Activated naive CD8-positive, alpha-beta T cell treated with anti-CD3 and anti-CD28 coated beads, Interleukin-2, amount 50 U/mL, for 24 hours (primary cell): Measurements from ENCODE around the gene SYNE2.
"Not testable (repeated sequence)": the region's sequence is repeated elsewhere in the genome, so short reads cannot be mapped to it uniquely, and the experiment has no call there.

Experiments used
- ATAC-seq: fragments of 150-1000 bp; cut with Tn5 transposase; one replicate; pipeline ENCODE4 v1.10.0; 2021
- DNase-seq: peaks from one replicate; pipeline ENCODE4 v3.0.0; 2021
- H3K27ac Mint-ChIP-seq: one replicate; pipeline ENCODE4 v1.8.0; 2021; ENCODE audit warnings: mild to moderate bottlenecking, mixed read lengths
- H3K27me3 Mint-ChIP-seq: one replicate; pipeline ENCODE4 v1.8.0; 2021; ENCODE audit warnings: mixed read lengths
- H3K36me3 Mint-ChIP-seq: one replicate; pipeline ENCODE4 v1.8.0; 2021; ENCODE audit warnings: low read depth, mixed read lengths
- H3K4me1 Mint-ChIP-seq: one replicate; pipeline ENCODE4 v1.8.0; 2021; ENCODE audit warnings: mixed read lengths
- H3K4me3 Mint-ChIP-seq: one replicate; pipeline ENCODE4 v1.8.0; 2021; ENCODE audit warnings: mild to moderate bottlenecking, moderate library complexity, mixed read lengths
- H3K9me3 Mint-ChIP-seq: one replicate; pipeline ENCODE4 v1.8.0; 2021; ENCODE audit warnings: mixed read lengths

SYNE2 gene

DNA sequence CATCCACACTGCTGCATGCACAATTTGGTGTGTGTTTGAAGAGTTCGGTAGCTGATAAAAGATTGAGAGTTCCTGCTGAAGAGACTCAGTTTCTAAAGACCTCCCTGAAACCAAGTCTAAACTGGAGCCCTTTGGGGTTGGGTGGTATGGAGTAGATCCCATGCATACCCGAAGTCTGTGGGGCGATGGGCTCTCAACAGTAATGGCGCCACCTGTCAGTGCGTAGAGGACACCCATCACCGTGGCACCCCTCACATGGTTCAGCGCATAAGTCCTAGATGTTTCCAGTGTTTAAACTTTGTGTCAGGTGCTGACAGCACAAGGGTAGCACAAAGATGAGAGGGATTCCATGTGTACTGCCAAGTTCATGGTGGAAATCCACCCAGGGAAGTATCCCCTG, 355.5 kb downstream of the SYNE2 start:
- Mint-ChIP-seq H3K27me3 (no peaks in the 10 kb centered on the region), H3K36me3 (peaks cover 8% of the 10 kb centered on the region), H3K9me3 (no peaks in the 10 kb centered on the region), H3K4me1 (peaks cover 4% of the 10 kb centered on the region), H3K4me3 (no peak overlapping the region), H3K27ac (no peak overlapping the region)
- DNase-seq = no peak
- no peak for ATAC-seq

DNA sequence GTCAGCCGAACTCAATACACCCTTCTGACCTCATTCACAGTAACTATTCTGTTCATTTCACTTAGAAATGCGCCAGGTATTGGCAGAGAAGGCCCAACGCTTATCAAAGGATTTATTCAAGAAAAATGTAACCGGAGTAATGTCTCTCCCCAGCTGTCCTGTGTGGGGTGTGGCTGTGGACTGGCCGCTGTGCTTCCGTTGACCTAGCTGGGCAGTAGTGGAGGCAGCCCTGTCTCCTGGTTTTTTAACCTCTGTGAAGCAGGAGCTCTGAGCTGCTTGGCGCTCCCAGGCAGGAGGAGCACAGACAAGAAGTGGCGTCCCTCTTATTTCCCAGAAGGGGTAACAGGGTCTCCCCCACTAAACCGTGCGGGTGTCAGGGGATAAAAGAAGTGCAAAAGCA, 356.2 kb downstream of the SYNE2 start:
- Mint-ChIP-seq H3K27me3 (no peaks in the 10 kb centered on the region), H3K4me3 (no peak overlapping the region), H3K4me1 (peaks cover 2% of the 10 kb centered on the region), H3K36me3 (peaks cover 11% of the 10 kb centered on the region), H3K27ac (no peak overlapping the region), H3K9me3 (no peaks in the 10 kb centered on the region)
- DNase-seq (no peak), ATAC-seq (no peak)

DNA sequence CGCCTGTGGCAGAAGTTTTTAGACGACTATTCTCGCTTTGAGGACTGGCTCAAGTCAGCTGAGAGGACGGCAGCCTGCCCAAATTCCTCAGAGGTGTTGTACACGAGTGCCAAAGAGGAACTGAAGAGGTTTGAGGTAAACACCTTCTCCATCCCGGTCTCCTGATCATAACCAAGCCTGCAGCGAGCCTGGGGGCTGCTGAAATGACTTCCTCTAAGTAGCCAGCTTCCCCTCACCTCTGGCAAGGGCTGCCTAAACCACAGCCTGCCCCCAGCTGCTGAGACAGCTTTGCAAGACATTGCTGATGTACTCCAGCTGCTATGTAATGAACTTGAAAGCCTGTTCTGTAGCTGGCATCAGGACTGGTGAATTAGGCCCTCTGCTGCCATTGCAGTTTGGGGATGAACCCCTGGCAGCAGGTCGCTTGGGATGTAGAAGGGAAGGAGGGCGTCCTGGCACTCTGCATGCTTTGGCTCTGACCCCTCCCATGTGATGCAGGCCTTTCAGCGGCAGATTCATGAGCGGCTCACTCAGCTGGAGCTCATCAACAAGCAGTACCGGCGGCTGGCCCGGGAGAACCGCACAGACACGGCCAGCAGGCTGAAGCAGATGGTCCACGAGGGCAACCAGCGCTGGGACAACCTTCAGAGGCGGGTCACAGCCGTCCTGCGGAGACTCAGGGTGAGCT, 356.8 kb downstream of the SYNE2 start:
- Mint-ChIP-seq H3K4me3 (no peak overlapping the region), H3K27ac (no peak overlapping the region), H3K27me3 (no peaks in the 10 kb centered on the region), H3K36me3 (peaks cover 11% of the 10 kb centered on the region), H3K9me3 (no peaks in the 10 kb centered on the region), H3K4me1 (peaks cover 2% of the 10 kb centered on the region)
- DNase-seq (no peak), ATAC-seq (no peak)

DNA sequence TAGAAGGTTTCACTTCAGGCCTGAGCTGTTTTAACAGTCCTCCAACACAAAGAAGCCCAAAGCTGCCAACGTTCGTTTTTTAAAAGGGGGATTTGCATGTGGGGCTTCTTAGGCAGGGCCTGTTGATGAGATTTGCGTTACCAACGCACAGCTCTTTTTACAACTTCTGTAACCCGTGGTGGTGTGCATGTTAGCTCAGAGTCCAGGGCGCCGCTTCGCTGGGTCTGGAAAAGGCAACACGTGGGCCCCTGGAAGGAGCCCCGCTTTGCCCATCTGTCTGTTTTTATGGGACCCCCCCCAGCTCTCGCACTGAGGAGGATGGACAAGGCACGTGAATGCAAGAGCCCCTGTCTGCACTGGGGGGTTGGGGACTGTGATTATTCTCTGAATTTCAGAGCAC, 357.4 kb downstream of the SYNE2 start:
- peaks cover 2% of the 10 kb centered on the region for H3K4me1 Mint-ChIP-seq
- no peak for DNase-seq
- no peaks in the 10 kb centered on the region for H3K9me3 Mint-ChIP-seq
- no peak overlapping the region for H3K27ac Mint-ChIP-seq
- ATAC-seq = no peak
- peaks cover 11% of the 10 kb centered on the region for H3K36me3 Mint-ChIP-seq
- no peaks in the 10 kb centered on the region for H3K27me3 Mint-ChIP-seq
- no peak overlapping the region for H3K4me3 Mint-ChIP-seq

DNA sequence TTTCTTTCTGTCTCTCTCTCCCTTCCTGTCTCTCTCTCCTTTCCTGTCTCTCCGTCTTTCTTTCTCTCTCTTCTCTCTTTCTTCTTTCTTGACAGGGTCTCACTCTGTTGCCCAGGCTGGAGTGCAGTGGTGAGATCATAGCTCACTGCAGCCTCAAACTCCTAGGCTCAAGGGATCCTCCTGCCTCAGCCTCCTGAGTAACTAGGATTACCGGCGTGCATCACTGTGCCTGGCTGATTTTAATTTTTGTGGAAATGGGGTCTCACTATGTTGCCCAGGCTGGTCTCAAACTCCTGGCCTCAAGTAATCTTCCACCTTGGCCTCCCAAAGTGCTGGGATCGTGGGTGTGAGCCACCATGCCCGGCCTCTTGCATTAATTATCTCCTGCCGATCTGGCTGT, 358.1 kb downstream of the SYNE2 start:
- not testable (repeated sequence) for DNase-seq, H3K4me3 Mint-ChIP-seq, H3K27ac Mint-ChIP-seq, H3K4me1 Mint-ChIP-seq, ATAC-seq, H3K27me3 Mint-ChIP-seq, H3K9me3 Mint-ChIP-seq
- peaks cover 15% of the 10 kb centered on the region for H3K36me3 Mint-ChIP-seq

DNA sequence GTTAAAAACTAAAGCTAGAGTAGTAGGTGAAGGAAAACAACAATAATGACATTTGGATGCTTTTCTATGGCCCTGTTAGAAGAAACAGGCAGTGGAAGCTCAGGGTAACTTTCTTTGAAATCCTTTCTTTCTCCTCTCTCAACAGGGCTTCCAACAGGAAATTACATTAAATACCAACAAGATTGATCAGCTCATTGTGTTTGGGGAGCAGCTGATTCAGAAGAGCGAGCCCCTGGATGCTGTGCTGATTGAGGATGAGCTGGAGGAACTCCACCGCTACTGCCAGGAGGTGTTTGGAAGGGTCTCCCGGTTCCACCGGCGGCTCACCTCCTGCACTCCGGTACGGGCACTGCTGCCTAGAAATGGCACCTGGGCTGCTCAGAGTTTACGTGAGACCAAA, 359.9 kb downstream of the SYNE2 start:
- ATAC-seq (no peak), DNase-seq (no peak)
- Mint-ChIP-seq H3K36me3 (peaks cover 27% of the 10 kb centered on the region), H3K9me3 (no peaks in the 10 kb centered on the region), H3K27me3 (no peaks in the 10 kb centered on the region), H3K27ac (no peak overlapping the region), H3K4me3 (no peak overlapping the region), H3K4me1 (peaks cover 2% of the 10 kb centered on the region)

DNA sequence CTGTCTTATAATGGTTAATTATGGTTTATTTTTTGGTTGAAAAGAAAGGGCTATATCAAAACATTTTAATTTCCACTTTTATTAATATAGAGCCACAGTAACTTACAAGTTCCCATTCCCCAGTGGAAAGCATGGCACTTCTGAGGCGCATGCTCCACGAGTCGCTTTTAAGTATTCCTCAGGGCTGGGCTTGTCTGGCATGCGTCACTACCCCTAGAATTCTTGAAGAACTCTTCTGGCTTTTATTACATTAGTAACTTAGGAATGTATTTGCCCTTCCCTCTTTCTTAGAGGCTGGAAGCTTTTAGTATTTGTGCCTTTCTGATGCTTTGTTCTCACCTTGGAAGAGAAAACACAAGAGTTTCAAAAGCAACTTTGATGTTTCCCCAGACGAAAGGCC, 360.3 kb downstream of the SYNE2 start:
- H3K36me3 Mint-ChIP-seq = peaks cover 27% of the 10 kb centered on the region
- no peak overlapping the region for H3K27ac Mint-ChIP-seq
- ATAC-seq (no peak), DNase-seq (no peak)
- H3K27me3 Mint-ChIP-seq = no peaks in the 10 kb centered on the region
- H3K4me1 Mint-ChIP-seq = peaks cover 2% of the 10 kb centered on the region
- H3K4me3 Mint-ChIP-seq = no peak overlapping the region
- no peaks in the 10 kb centered on the region for H3K9me3 Mint-ChIP-seq

DNA sequence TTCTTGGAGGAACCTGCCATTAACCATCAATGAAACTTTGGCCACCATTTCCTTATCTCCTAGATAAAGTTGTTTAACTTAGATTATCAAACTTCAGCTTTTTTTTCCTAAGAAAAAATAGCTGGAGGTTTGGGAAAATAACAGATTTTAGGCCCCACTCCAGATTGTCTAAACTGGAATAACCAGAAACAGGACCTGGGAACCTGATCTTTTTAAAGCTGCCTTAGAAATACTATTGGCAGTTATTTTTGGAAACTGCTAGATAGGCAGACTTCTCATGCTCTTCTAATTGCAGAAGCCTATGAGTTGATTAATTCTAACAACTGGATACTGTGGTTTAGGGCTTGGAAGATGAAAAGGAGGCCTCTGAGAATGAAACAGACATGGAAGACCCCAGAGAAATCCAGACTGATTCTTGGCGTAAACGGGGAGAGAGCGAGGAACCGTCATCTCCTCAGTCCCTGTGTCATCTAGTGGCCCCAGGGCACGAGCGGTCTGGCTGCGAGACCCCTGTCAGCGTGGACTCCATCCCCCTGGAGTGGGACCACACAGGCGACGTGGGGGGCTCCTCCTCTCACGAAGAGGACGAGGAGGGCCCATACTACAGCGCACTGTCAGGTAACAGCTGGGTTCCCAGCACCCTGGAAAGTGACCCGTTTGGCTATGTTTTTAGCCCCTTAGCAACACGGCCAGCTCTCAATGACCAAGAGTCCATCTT, 361.2 kb downstream of the SYNE2 start:
- no peak overlapping the region for H3K4me3 Mint-ChIP-seq
- peaks cover 2% of the 10 kb centered on the region for H3K4me1 Mint-ChIP-seq
- no peaks in the 10 kb centered on the region for H3K9me3 Mint-ChIP-seq
- no peaks in the 10 kb centered on the region for H3K27me3 Mint-ChIP-seq
- no peak overlapping the region for H3K27ac Mint-ChIP-seq
- DNase-seq (no peak), ATAC-seq (no peak)
- peaks cover 30% of the 10 kb centered on the region for H3K36me3 Mint-ChIP-seq

DNA sequence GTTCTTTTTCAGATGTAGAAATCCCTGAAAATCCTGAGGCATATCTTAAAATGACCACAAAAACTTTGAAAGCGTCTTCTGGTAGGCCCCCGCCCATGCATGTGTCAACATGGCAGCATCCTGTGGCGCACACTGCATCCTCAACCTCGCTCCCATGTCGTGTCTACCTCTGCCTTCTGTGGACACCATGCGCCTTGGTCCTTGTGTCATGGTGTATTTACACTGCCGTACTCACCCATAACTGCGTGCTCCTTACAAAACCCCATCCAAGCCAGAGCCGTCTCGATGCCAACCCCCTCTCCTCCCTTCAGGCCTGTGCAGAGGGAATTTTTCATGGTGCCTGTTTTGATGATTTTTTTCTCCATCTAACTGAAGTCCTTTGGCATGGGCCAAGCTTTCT, 362.5 kb downstream of the SYNE2 start:
- H3K36me3 Mint-ChIP-seq = peaks cover 30% of the 10 kb centered on the region
- peak overlapping the region; percentile 49 for H3K27ac Mint-ChIP-seq
- no peaks in the 10 kb centered on the region for H3K9me3 Mint-ChIP-seq
- H3K27me3 Mint-ChIP-seq = no peaks in the 10 kb centered on the region
- no peak overlapping the region for H3K4me3 Mint-ChIP-seq
- DNase-seq (no peak), ATAC-seq (no peak)
- H3K4me1 Mint-ChIP-seq = no peaks in the 10 kb centered on the region

DNA sequence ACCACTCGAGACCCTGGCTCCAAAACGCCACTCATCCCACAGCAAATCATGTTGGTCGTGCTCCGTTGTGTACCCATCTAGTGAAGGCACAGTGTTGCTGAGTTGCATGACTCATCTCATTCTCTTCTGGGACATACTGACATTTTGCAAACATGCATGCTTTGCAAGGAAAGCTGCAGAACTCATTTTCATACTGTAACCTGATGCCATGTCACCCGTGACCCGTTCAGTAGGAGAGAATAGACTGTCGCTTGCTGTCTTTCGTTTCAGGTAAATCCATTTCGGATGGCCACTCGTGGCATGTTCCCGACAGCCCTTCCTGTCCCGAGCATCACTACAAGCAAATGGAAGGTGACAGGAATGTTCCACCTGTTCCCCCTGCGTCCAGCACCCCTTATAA, 363.2 kb downstream of the SYNE2 start:
- peaks cover 30% of the 10 kb centered on the region for H3K36me3 Mint-ChIP-seq
- DNase-seq (no peak), ATAC-seq (no peak)
- H3K27me3 Mint-ChIP-seq = no peaks in the 10 kb centered on the region
- no peaks in the 10 kb centered on the region for H3K4me1 Mint-ChIP-seq
- H3K9me3 Mint-ChIP-seq = no peaks in the 10 kb centered on the region
- no peak overlapping the region for H3K4me3 Mint-ChIP-seq
- no peak overlapping the region for H3K27ac Mint-ChIP-seq

DNA sequence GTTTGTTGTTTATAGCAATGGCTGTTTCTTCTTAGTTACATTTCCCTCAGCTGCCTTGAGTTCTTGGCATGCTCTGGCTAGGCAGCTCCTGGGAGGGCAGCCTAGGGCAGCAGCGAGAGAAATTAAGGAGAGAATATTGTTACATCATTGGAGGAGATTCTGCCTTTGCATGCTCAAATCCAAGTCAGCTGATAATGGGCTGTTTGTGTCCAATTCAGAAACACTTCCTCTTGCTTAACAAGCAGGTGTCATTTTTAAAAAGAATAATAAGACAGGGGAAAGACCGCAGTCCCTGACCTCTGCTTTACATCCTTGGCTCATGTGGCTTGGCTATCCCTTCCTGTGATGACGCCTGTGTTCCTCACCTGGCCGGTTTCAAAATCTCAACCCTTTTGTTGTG, 364.5 kb downstream of the SYNE2 start:
- no peaks in the 10 kb centered on the region for H3K9me3 Mint-ChIP-seq
- DNase-seq = no peak
- no peak for ATAC-seq
- no peak overlapping the region for H3K4me3 Mint-ChIP-seq
- no peaks in the 10 kb centered on the region for H3K27me3 Mint-ChIP-seq
- peaks cover 5% of the 10 kb centered on the region for H3K4me1 Mint-ChIP-seq
- H3K27ac Mint-ChIP-seq = no peak overlapping the region
- H3K36me3 Mint-ChIP-seq = peaks cover 32% of the 10 kb centered on the region

DNA sequence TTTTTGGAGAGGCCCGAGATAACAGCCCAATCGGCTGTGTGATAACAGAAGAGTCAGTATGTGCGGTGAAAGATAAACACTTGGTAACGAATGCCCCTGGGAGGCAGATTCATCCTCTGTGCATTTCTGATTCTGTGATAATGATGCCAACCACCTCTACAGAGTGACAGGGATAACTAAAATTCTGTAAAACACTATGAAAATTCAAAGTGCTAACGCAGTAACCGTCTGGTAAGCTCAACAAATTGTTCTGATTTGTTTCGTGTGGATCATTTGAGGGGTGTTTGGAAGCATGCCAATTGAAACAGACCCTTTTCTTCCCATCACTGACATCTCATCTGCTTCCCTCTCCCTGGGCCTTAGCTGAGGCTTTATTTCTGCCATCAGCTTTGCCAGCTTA, 365.0 kb downstream of the SYNE2 start:
- ATAC-seq = no peak
- Mint-ChIP-seq H3K27me3 (no peaks in the 10 kb centered on the region), H3K4me1 (peaks cover 7% of the 10 kb centered on the region), H3K36me3 (peaks cover 30% of the 10 kb centered on the region), H3K27ac (no peak overlapping the region), H3K4me3 (no peak overlapping the region), H3K9me3 (no peaks in the 10 kb centered on the region)
- no peak for DNase-seq

DNA sequence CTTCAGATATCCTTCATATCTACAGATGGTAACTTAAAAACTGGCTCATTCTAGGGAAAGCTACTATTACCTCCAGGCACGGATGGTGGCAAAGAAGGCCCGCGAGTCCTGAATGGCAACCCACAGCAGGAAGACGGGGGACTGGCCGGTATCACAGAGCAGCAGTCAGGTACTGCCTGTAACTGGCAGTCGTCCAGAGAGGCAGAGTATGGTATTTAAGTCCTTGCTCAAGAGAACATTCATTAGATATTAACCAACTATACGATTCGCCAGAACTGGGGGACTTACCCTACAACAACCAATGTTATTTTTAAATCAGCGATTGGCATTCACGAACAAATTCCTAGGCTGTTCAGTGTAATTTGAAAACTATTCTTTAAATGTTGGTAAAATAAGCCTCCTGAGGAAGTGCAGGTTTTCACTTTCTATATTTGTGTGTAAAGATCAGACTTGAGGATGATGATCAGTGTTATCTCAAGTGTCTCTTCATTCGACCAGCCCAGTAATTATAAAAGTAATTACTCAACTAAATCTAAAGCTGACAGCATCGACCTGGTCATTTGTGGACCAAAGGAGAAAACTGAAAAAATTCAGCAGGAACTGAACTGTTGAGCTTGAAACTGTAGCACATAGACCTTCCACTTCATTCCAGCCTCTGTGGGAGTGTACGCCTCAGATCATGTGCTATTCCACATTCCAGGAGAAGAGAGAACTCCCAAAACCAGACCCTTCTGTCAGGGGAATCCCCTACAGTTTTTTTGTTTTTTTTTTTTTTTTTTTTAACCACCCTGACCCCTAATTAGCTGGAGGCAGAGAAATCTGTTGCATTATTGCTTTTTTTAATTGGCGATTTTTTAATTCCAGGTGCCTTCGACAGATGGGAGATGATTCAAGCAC, 365.8 kb downstream of the SYNE2 start:
- peaks cover 26% of the 10 kb centered on the region for H3K36me3 Mint-ChIP-seq
- peaks cover 7% of the 10 kb centered on the region for H3K4me1 Mint-ChIP-seq
- H3K9me3 Mint-ChIP-seq = no peaks in the 10 kb centered on the region
- no peak for DNase-seq
- no peaks in the 10 kb centered on the region for H3K27me3 Mint-ChIP-seq
- H3K27ac Mint-ChIP-seq = no peak overlapping the region
- no peak overlapping the region for H3K4me3 Mint-ChIP-seq
- no peak for ATAC-seq

DNA sequence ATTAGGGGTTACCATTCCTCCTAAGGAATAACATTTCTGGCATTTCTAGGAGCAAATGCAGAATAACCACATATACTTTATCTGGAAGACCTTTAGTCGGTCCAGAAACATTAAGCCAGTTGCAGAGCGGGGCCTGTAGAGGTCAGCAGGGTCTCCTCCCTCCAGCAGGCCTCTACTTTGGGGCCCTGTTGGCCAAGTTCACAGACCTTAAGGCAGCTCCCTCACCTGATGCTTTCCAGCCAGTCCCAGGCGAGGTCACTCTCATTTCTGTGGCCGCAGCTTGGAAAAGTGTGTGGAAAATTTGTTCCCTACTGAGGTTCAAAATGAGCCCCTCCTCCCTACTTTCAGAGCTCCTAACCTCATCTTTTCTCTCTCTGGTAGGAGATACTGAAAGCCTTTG, 367.3 kb downstream of the SYNE2 start:
- ATAC-seq = no peak
- Mint-ChIP-seq H3K36me3 (peaks cover 26% of the 10 kb centered on the region), H3K9me3 (no peaks in the 10 kb centered on the region), H3K4me3 (no peak overlapping the region), H3K27ac (no peak overlapping the region), H3K4me1 (peaks cover 7% of the 10 kb centered on the region), H3K27me3 (no peaks in the 10 kb centered on the region)
- DNase-seq = no peak

DNA sequence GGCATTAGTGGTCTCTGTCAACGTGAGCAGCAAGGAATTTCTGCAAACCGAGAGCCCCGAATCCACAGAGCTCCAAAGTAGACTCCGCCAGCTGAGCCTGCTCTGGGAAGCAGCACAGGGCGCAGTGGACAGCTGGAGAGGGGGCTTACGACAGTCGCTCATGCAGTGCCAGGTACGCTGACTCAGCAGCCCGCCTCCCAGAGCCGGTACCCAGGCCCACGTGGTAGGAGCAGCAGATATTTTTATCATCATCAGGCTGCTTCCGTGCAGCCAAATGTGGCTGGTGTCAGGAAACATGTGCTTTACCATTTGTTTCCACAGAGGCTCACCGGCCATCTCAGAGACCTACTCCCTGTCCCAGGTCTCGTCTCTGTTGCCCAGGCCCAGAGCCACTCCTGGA, 367.7 kb downstream of the SYNE2 start:
- H3K36me3 Mint-ChIP-seq = peaks cover 24% of the 10 kb centered on the region
- peak; percentile 22 for ATAC-seq
- no peak overlapping the region for H3K27ac Mint-ChIP-seq
- no peak overlapping the region for H3K4me3 Mint-ChIP-seq
- peaks cover 7% of the 10 kb centered on the region for H3K4me1 Mint-ChIP-seq
- no peaks in the 10 kb centered on the region for H3K27me3 Mint-ChIP-seq
- H3K9me3 Mint-ChIP-seq = no peaks in the 10 kb centered on the region
- DNase-seq = no peak
